ENCODE data around the gene TRIL. TPM values are rescaled to one million over a fixed set of nuclear protein-coding genes. Genes with fewer than 3 reads are reported as not detected.

TRIL gene
- total and polyA plus RNA-seq, 2 of the 13 experiments (the other 11 are each of a cell fraction or from before 2014, with no cell fraction given): 0.18 to 0.40 TPM

GRCh38 chr7:28964056-28964455, 5.9 kb upstream of the TRIL start:
- no peak overlapping the region for H3K4me3 ChIP-seq (replicated peaks in 1 of 3; ENCODE audit: insufficient read depth in 1 of 3, low read depth in 2 of 3, low read length in 3 of 3)
- H2AFZ ChIP-seq (ENCODE audit: low read length): no peak overlapping the region
- FAIRE-seq (no peak), ATAC-seq (no peak), DNase-seq (ENCODE audit: low spot score) (no peak)
- no peaks in the 10 kb centered on the region for H3K4me1 ChIP-seq (ENCODE audit: insufficient read depth, low read length)
- H3K27me3 ChIP-seq (ENCODE audit: control insufficient read depth in 1 of 2, insufficient read depth in 2 of 2, low read length in 2 of 2): no peaks in the 10 kb centered on the region
- BruUV-seq (replicated peaks): no TSS peak
- intact Hi-C loops (cut with micrococcal nuclease; ENCODE audit: unreplicated experiment): no loop called here
- H3K36me3 ChIP-seq (replicated peaks in 1 of 2; ENCODE audit: control insufficient read depth in 1 of 2, insufficient read depth in 2 of 2, low read length in 2 of 2): no peaks in the 10 kb centered on the region; a peak in 1 of 5 replicates
- no peak overlapping the region for H3K4me2 ChIP-seq (ENCODE audit: low read depth, low read length)
- H3K27ac ChIP-seq (ENCODE audit: extremely low read length, insufficient read depth, low read length): no peak overlapping the region
- no peak for TF ChIP-seq CEBPB (IDR thresholded peaks at IDR 0.05; ENCODE audit: borderline replicate concordance, low read depth, low read length)
- no peak for TF ChIP-seq FOXJ3 (CRISPR knock-in tag; IDR thresholded peaks at IDR 0.05; ENCODE audit: borderline replicate concordance)
- TF ChIP-seq ARID5B (CRISPR knock-in tag; IDR thresholded peaks at IDR 0.05): no peak
- no peak for TF ChIP-seq CBFB (CRISPR knock-in tag; IDR thresholded peaks at IDR 0.05)
- TF ChIP-seq ZBTB43 (CRISPR knock-in tag; conservative IDR thresholded peaks at IDR 0.05): no peak
- no peak for TF ChIP-seq SMAD3 (CRISPR knock-in tag; IDR thresholded peaks at IDR 0.05)
- TF ChIP-seq POLR2G (IDR thresholded peaks at IDR 0.05; ENCODE audit: low read depth, low read length): no peak
- TF ChIP-seq HCFC1 (IDR thresholded peaks at IDR 0.05; ENCODE audit: low read depth, low read length): no peak
- no peak for TF ChIP-seq NCOA1 (CRISPR knock-in tag; IDR thresholded peaks at IDR 0.05)
- TF ChIP-seq ZSCAN12 (CRISPR knock-in tag; IDR thresholded peaks at IDR 0.05): no peak
- no peak for TF ChIP-seq KDM6A (CRISPR knock-in tag; IDR thresholded peaks at IDR 0.05; ENCODE audit: low read depth)
- TF ChIP-seq MED8 (CRISPR knock-in tag; IDR thresholded peaks at IDR 0.05; ENCODE audit: insufficient replicate concordance): no peak
- H3K9me3 ChIP-seq (ENCODE audit: low read length): no peaks in the 10 kb centered on the region
- ChIA-PET CTCF (ENCODE audit: low intra/inter-chr PET ratio, low total read pairs) (no interaction called here), POLR2A (no interaction called here)
- no peaks in the 10 kb centered on the region for H4K20me1 ChIP-seq (ENCODE audit: insufficient read depth, low read length)
- no peaks in the 10 kb centered on the region for H3K79me2 ChIP-seq (ENCODE audit: insufficient read depth, low read length)
- H3K9ac ChIP-seq (ENCODE audit: insufficient read depth, low read depth, low read length): no peak overlapping the region
- 54% methylated on average over 2 of the region's 2 CpGs for WGBS (ENCODE audit: low lambda C conversion rate)
- in situ Hi-C loops (cut with HindIII; ENCODE audit: extremely low pct_ligation_motif_present, low pct_unique_long_range_greater_than_20kb): no loop called here

Data from HepG2 (cell line).